Measurements from ENCODE around the gene PAQR7.

Gene PAQR7

DNA sequence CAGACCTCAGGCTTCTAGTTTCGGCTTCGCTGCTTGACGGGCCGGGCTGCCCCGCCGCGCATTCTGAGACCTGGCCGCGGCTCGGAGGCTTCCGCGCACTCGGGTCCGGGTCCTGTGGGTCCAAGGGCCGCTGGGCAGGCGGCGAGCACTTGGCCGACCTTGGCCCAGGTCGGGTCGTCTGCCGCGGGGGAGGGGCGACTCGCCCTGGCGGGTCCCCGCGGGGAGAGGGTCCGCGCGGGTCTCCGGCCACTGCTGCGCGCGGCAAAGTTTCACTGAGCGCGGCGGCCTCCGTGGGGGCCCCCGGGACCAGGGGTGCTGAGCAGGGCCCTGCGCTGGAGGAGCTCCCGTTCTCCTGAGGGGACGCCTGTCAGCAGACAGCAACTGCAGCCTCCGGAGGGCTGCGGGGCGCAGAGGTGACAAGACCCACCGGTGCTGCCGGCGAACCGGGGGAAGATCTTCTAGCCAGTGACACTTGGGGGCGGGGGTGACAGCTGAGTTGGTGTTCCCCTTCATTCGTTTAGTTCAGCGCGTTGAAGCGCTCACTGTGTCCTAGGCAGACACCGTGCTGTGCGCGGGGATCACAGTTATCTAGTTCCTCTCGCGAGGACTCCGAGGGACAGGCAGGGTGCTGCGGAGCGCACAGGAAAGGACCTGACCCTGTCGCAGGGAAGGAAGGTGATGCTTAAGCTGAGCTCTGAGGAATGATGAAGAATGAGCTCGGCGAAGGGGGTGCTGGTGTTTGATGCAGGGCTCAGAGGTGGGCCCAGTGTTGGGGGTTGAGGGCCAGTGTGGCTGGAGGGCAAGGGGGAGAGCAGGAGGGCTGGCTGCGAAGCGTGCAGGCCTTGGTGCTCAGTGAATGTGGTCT is 55.0 kb downstream of the PAQR7 start:
- no peak for DNase-seq (ENCODE audit: extremely low read depth, low read depth)
- TF ChIP-seq CTCF (IDR thresholded peaks at IDR 0.05; ENCODE audit: low read depth, low read length, missing control alignments), result no peak
- peak overlapping the region; percentile 85 for H3K4me3 ChIP-seq (replicated peaks; ENCODE audit: low read depth, low read length)

DNA sequence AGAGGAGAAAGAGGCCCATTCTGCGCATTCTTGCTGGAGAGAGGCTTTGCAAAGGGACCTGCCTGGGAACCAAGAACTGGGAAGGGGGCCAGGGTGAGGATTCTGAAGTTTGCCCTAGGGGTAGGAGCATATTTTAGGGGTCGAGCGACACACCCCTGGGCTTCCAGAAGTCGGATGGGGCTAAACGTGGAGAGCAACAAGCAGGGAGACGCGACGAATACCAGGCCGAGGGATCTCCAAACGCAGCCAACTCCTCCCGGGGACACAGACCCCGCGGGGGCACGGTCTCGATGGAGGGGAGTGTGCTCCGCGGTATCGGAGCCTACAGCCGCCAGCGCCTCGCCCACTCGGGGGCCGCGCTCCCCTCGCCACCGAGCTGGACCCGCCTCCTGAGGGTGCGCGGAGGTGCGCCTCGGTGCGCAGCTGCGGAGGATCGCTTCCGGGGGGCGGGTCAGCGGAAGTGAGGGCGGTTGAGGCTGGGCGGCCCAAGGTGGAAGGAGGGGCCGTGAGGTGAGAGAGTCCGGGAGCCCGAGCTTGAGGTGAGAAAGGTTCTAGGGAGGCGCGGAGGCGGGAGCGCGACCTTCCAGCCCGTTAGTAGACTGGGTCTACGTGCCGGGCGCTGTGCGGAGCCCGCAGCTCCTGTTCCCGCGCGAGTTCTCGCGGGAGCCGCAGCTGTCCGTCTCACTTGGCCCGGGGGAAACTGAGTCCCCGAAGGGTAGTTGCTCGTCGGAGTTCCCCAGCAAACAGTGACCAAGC is 55.8 kb downstream of the PAQR7 start, which contains the start of gene MTFR1L:
MTFR1L (plus strand) TSS at position 464 of the 756 bp plus-strand sequence. CDS start 3,151 bp downstream, outside the sequence.
- peak within 1 kb of the TSS; percentile 85 for H3K4me3 ChIP-seq (replicated peaks; ENCODE audit: low read depth, low read length)
- no peak for TF ChIP-seq CTCF (IDR thresholded peaks at IDR 0.05; ENCODE audit: low read depth, low read length, missing control alignments)
- DNase-seq (ENCODE audit: extremely low read depth, low read depth), result no peak

DNA sequence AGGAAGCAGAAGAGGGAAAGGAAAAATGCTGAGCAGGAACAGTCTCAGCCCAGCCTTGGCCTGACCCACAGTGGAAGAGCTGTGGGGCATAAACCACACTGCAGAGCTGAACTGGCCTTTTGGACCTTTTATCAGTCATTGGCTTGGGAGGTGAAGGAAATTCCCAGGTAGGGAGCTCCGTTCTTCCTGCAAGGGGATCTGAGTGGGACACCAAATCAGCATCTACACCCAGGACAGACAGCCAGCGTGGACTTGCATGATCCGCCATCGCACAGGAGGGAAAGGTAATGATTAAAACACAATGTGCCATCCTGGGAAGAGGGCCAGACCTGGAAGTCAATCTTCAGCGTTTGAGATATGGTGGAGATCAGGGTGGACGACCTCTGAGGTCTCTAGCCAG is 56.9 kb downstream of the PAQR7 start:
- no peak for TF ChIP-seq CTCF (IDR thresholded peaks at IDR 0.05; ENCODE audit: low read depth, low read length, missing control alignments)
- DNase-seq (ENCODE audit: extremely low read depth, low read depth), result no peak
- H3K4me3 ChIP-seq (replicated peaks; ENCODE audit: low read depth, low read length), result peak overlapping the region; percentile 85

DNA sequence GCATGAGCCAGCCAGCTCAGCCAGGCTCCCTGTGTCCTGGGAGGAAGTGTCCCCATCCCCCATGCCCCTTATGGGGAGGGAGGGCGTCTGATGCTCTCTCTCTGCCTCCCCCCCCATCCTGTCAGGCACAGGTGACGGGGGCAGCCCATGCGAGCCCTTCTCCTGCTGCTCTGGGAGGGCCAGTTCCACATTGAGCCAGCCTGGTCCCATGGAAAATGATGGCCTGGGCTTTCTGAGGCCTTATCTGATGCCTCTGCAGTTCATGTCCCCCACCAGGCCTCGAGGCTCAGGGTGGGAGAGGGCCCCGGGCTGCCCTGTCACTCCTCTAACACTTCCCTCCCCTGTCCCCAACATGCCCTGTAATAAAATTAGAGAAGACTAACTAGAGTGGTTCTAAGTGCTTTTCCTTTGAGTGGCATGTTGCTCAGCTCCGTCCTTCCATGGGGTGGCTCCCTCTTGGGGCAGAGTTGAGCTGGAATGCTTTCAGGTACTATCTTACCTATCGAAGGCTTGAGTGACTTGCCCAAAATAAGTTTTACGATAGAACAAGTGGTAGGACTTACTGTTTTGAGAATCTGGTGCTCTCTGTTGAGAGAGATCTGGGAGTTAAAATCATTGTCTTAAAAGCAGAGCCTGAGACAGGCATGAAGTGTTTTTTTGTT is 57.5 kb downstream of the PAQR7 start:
- DNase-seq (ENCODE audit: extremely low read depth, low read depth), result no peak
- H3K4me3 ChIP-seq (replicated peaks; ENCODE audit: low read depth, low read length), result no peak overlapping the region
- peak; percentile 13 for TF ChIP-seq CTCF (IDR thresholded peaks at IDR 0.05; ENCODE audit: low read depth, low read length, missing control alignments)

GRCh38 chr1:25816112-25816718 is 59.3 kb downstream of the PAQR7 start:
- DNase-seq (ENCODE audit: extremely low read depth, low read depth), result no peak
- no peak overlapping the region for H3K4me3 ChIP-seq (replicated peaks; ENCODE audit: low read depth, low read length)
- no peak for TF ChIP-seq CTCF (IDR thresholded peaks at IDR 0.05; ENCODE audit: low read depth, low read length, missing control alignments)
